ENCODE measurements around the gene FNDC3B. TPM values are rescaled to one million over a fixed set of nuclear protein-coding genes. Genes with fewer than 3 reads are reported as not detected.

Gene FNDC3B
- total RNA-seq, 2 donors from 2014 or later: 80.6 to 107 TPM

DNA sequence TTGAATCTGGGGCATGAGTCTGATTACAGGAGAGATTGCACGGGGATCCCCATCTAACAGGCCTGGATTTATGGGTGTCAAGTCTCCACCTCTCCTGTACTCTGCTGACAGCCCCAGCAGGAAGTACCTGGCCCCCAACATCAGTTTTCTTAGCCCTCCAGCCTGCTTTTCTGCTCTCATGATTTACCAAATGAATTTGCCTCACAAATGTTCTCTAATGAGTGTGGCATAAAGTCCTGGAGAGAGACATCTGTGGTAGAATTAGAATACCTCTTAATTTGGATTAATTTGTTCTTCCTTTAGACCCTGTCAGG lies 60.1 kb downstream of the FNDC3B start:
- H3K4me3 Mint-ChIP-seq: no peak overlapping the region
- no peak overlapping the region for H3K4me3 ChIP-seq (ENCODE audit: low read length)

DNA sequence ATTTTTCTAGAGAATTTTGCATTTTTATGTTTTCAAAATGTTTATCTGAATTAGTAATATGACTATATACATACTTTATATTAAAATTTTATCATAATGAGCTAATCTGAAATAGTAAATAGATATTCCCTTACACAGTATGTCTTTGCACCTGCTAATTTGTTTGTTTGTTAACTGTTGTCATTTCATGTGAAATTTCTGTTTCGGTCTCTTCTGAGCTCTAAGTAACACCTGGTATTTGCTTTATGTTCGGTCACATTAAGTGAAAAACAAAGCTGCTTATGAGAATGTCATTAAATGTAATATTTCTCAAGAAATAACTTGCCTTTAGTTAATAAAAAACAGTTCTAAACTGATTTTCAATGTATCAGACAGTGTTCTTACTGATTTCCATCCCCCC lies 61.1 kb downstream of the FNDC3B start:
- H3K4me1 ChIP-seq (ENCODE audit: control insufficient read depth, insufficient read depth, low read length): peaks cover 26% of the 10 kb centered on the region
- no peak for DNase-seq
- Mint-ChIP-seq H3K27me3 (ENCODE audit: insufficient read depth) (no peaks in the 10 kb centered on the region), H3K4me3 (no peak overlapping the region), H3K27ac (no peak overlapping the region), H3K9me3 (no peaks in the 10 kb centered on the region), H3K36me3 (ENCODE audit: low read depth) (peaks cover 2% of the 10 kb centered on the region), H3K4me1 (peaks cover 67% of the 10 kb centered on the region)
- no peaks in the 10 kb centered on the region for H3K9me3 ChIP-seq (ENCODE audit: control insufficient read depth, low read length)
- no peaks in the 10 kb centered on the region for H3K27me3 ChIP-seq (ENCODE audit: control insufficient read depth, insufficient read depth, low read length, poor library complexity, severe bottlenecking)
- TF ChIP-seq, protein P1, sequence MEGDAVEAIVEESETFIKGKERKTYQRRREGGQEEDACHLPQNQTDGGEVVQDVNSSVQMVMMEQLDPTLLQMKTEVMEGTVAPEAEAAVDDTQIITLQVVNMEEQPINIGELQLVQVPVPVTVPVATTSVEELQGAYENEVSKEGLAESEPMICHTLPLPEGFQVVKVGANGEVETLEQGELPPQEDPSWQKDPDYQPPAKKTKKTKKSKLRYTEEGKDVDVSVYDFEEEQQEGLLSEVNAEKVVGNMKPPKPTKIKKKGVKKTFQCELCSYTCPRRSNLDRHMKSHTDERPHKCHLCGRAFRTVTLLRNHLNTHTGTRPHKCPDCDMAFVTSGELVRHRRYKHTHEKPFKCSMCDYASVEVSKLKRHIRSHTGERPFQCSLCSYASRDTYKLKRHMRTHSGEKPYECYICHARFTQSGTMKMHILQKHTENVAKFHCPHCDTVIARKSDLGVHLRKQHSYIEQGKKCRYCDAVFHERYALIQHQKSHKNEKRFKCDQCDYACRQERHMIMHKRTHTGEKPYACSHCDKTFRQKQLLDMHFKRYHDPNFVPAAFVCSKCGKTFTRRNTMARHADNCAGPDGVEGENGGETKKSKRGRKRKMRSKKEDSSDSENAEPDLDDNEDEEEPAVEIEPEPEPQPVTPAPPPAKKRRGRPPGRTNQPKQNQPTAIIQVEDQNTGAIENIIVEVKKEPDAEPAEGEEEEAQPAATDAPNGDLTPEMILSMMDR (conservative IDR thresholded peaks at IDR 0.05): no peak
- no peak overlapping the region for H3K9ac ChIP-seq (ENCODE audit: extremely low read depth, low read length, poor library complexity, severe bottlenecking)
- H3K36me3 ChIP-seq (ENCODE audit: control insufficient read depth, insufficient read depth, low read length): peaks cover 1% of the 10 kb centered on the region
- no peak overlapping the region for H3K4me3 ChIP-seq (ENCODE audit: low read length)
- H3K27ac ChIP-seq (ENCODE audit: low read depth, low read length): no peak overlapping the region
- 97% methylated on average over 2 of the region's 2 CpGs; no CpG with 5 or more reads in 1 of the 2 experiments for WGBS, 2 experiments (ENCODE audit: insufficient coverage in 1 of 2, insufficient read length in 1 of 2)

More for the DNA sequence above, 60.1 kb downstream of the FNDC3B start:
- no peaks in the 10 kb centered on the region for H3K36me3 ChIP-seq (ENCODE audit: control insufficient read depth, insufficient read depth, low read length)
- Mint-ChIP-seq H3K36me3 (ENCODE audit: low read depth) (peaks cover under 1% of the 10 kb centered on the region), H3K27ac (peak overlapping the region; percentile 54), H3K27me3 (ENCODE audit: insufficient read depth) (no peaks in the 10 kb centered on the region), H3K4me1 (peaks cover 72% of the 10 kb centered on the region), H3K9me3 (no peaks in the 10 kb centered on the region)
- peaks cover 26% of the 10 kb centered on the region for H3K4me1 ChIP-seq (ENCODE audit: control insufficient read depth, insufficient read depth, low read length)
- DNase-seq: no peak
- TF ChIP-seq, protein P1 (conservative IDR thresholded peaks at IDR 0.05): no peak
- H3K27ac ChIP-seq (ENCODE audit: low read depth, low read length): no peak overlapping the region
- H3K9me3 ChIP-seq (ENCODE audit: control insufficient read depth, low read length): no peaks in the 10 kb centered on the region
- 86% methylated on average over 1 of the region's 1 CpG for WGBS, 2 experiments (ENCODE audit: insufficient coverage in 1 of 2, insufficient read length in 1 of 2)
- H3K27me3 ChIP-seq (ENCODE audit: control insufficient read depth, insufficient read depth, low read length, poor library complexity, severe bottlenecking): no peaks in the 10 kb centered on the region
- H3K9ac ChIP-seq (ENCODE audit: extremely low read depth, low read length, poor library complexity, severe bottlenecking): no peak overlapping the region

DNA sequence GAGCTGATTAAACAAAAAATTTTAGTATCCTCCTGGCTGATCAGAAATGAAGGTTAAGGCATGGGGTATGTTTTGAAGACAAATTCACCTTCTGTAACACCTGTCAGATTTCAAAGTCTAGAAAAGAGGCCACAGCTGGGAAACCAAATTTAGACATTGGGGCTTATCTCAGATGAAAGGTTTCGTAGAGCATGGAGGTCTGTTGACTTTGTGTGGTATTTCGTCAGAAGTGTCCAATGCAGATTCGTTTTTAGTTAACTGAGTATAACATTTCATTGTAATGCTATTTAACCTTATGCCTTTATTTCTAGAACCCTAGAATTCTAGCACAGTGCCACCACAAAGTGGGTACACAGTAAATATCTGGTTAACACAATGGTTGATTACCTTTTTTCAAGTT lies 61.7 kb downstream of the FNDC3B start:
- Mint-ChIP-seq H3K36me3 (ENCODE audit: low read depth) (peaks cover 2% of the 10 kb centered on the region), H3K4me3 (no peak overlapping the region), H3K27ac (no peak overlapping the region), H3K4me1 (peaks cover 62% of the 10 kb centered on the region), H3K9me3 (no peaks in the 10 kb centered on the region), H3K27me3 (ENCODE audit: insufficient read depth) (no peaks in the 10 kb centered on the region)
- Histone ChIP-seq H3K36me3 (ENCODE audit: control insufficient read depth, insufficient read depth, low read length) (peaks cover 7% of the 10 kb centered on the region), H3K27me3 (ENCODE audit: control insufficient read depth, insufficient read depth, low read length, poor library complexity, severe bottlenecking) (no peaks in the 10 kb centered on the region), H3K4me1 (ENCODE audit: control insufficient read depth, insufficient read depth, low read length) (peaks cover 21% of the 10 kb centered on the region), H3K9me3 (ENCODE audit: control insufficient read depth, low read length) (no peaks in the 10 kb centered on the region), H3K9ac (ENCODE audit: extremely low read depth, low read length, poor library complexity, severe bottlenecking) (no peak overlapping the region), H3K4me3 (ENCODE audit: low read length) (no peak overlapping the region), H3K27ac (ENCODE audit: low read depth, low read length) (no peak overlapping the region)
- TF ChIP-seq, protein P1 (conservative IDR thresholded peaks at IDR 0.05): no peak
- no peak for DNase-seq
- 96 to 100% methylated on average over 1 to 3 of the region's 3 CpGs for WGBS, 2 experiments (ENCODE audit: insufficient coverage in 1 of 2, insufficient read length in 1 of 2)

All from endodermal cell (in vitro differentiated cells).